ENCODE data around the gene FLYWCH1. TPM values are rescaled to one million over a fixed set of nuclear protein-coding genes. Genes with fewer than 3 reads are reported as not detected.

Gene FLYWCH1
- total RNA-seq, 1 experiment from 2014 or later, result 12.5 TPM

DNA sequence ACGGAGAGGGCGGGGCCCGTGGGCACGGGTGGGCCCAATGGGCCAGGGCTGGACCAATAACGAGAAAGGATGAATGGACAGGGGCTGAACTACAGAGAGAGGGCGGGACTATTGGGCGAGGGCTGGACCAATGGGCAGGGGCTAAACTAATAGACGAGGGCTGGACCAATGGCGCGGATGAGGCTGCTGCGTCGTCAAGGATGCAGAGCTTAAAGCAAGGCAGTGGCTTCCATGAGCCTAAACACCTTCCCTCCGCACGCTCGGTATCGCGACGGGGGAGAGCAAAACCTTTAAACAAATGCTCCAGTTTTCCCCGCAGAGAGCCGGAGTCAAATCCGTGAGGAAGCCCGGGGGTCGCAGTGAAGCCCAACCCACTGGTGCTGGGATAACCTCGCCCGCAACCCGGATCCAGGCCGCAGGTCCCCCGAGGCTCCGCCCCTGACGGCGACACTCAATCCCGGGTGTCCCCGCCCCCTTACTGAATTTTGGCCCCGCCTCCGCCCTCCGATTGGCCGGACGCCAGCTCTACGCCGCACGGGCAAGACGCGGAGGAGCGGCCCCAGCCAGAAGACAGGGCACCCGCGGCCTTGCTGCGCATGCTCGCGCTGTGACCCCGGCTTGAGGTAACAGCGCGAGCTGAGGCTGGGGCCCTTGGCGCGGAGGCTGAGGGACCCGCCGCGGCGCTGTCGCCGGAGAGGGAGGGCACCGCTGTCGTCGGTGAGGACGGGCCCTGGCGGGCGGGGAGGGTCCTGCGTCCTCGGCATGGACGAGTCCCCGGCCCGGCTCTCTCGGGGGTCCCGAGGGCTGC, 28.9 kb upstream of the FLYWCH1 start, which contains the start of gene FLYWCH2:
Gene FLYWCH2, plus strand, starts transcription at position 566 of the 808 bp plus-strand sequence. CDS start 13,235 bp downstream, outside the sequence.
- Histone ChIP-seq H4K8ac (replicated peaks; ENCODE audit: insufficient read length, low read depth, low read length) (no peak within 1 kb of the TSS), H2BK12ac (ENCODE audit: insufficient read length, low read depth, low read length) (no peak within 1 kb of the TSS), H3K27ac (ENCODE audit: insufficient read length, low read depth, low read length) (no peak within 1 kb of the TSS), H3K4me2 (ENCODE audit: insufficient read depth, insufficient read length, low read length) (peak within 1 kb of the TSS; percentile 59), H2BK15ac (ENCODE audit: low read depth, low read length) (no peak within 1 kb of the TSS), H3K56ac (ENCODE audit: insufficient read length, low read depth, low read length) (no peak within 1 kb of the TSS), H3K9me3 (ENCODE audit: control insufficient read depth, low read depth, low read length) (no peaks in the 10 kb centered on the region), H3T11ph (ENCODE audit: low read length) (no peak within 1 kb of the TSS), H2AFZ (ENCODE audit: low read length) (peak within 1 kb of the TSS; percentile 33), H4K91ac (ENCODE audit: insufficient read length, low read depth, low read length) (no peak within 1 kb of the TSS), H3K9ac (ENCODE audit: extremely low read depth, insufficient read length, low read length) (peak within 1 kb of the TSS; percentile 28), H3K27me3 (ENCODE audit: insufficient read depth, low read length) (no peaks in the 10 kb centered on the region), H4K5ac (ENCODE audit: insufficient read length, low read depth, low read length) (no peak within 1 kb of the TSS), H3K4ac (ENCODE audit: low read depth, low read length) (no peak within 1 kb of the TSS), H3K23me2 (ENCODE audit: insufficient read length, low read depth, low read length, poor library complexity, severe bottlenecking) (peaks cover 6% of the 10 kb centered on the region), H2BK120ac (ENCODE audit: low read depth, low read length, poor library complexity, severe bottlenecking) (no peak within 1 kb of the TSS), H2AK5ac (ENCODE audit: insufficient read length, low read length) (no peak within 1 kb of the TSS), H3K79me1 (ENCODE audit: insufficient read depth, low read depth, low read length, poor library complexity, severe bottlenecking) (no peaks in the 10 kb centered on the region), H3K18ac (ENCODE audit: insufficient read length, low read depth, low read length) (peak within 1 kb of the TSS; percentile 80), H3K14ac (ENCODE audit: insufficient read depth, low read length) (no peak within 1 kb of the TSS), H2BK5ac (ENCODE audit: insufficient read length, low read length) (no peak within 1 kb of the TSS), H3K4me1 (ENCODE audit: insufficient read depth, low read length) (no peaks in the 10 kb centered on the region), H4K20me1 (ENCODE audit: control insufficient read depth, insufficient read depth, insufficient read length) (no peaks in the 10 kb centered on the region), H3K79me2 (ENCODE audit: insufficient read depth, low read length) (no peaks in the 10 kb centered on the region), H2BK20ac (ENCODE audit: low read depth, low read length, poor library complexity, severe bottlenecking) (no peak within 1 kb of the TSS), H3K23ac (ENCODE audit: insufficient read length, low read depth, low read length) (no peak within 1 kb of the TSS)
- H3K4me3 Mint-ChIP-seq, result peak within 1 kb of the TSS; percentile 82 to 90
- H3K27me3 Mint-ChIP-seq (ENCODE audit: low read depth), result peaks cover 24% of the 10 kb centered on the region
- TF ChIP-seq, protein P1, sequence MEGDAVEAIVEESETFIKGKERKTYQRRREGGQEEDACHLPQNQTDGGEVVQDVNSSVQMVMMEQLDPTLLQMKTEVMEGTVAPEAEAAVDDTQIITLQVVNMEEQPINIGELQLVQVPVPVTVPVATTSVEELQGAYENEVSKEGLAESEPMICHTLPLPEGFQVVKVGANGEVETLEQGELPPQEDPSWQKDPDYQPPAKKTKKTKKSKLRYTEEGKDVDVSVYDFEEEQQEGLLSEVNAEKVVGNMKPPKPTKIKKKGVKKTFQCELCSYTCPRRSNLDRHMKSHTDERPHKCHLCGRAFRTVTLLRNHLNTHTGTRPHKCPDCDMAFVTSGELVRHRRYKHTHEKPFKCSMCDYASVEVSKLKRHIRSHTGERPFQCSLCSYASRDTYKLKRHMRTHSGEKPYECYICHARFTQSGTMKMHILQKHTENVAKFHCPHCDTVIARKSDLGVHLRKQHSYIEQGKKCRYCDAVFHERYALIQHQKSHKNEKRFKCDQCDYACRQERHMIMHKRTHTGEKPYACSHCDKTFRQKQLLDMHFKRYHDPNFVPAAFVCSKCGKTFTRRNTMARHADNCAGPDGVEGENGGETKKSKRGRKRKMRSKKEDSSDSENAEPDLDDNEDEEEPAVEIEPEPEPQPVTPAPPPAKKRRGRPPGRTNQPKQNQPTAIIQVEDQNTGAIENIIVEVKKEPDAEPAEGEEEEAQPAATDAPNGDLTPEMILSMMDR (conservative IDR thresholded peaks at IDR 0.05), result no peak
- H3K27ac Mint-ChIP-seq, result peak within 1 kb of the TSS; percentile 70 to 96 (median 96)
- peaks cover 5 to 6% of the 10 kb centered on the region in 2 experiments for H3K4me1 Mint-ChIP-seq
- no CpG with 5 or more reads among the region's 73 CpGs for WGBS (ENCODE audit: extremely low coverage, insufficient read length, low lambda C conversion rate)
- peak; percentile 99 for DNase-seq
- peaks cover 0 to 7% of the 10 kb centered on the region in 2 experiments; a peak in 3 of 5 replicates for H3K9me3 Mint-ChIP-seq
- H3K36me3 Mint-ChIP-seq (ENCODE audit: insufficient read depth in 1 of 3, low read depth in 3 of 3), result peaks cover 0 to 2% (median 0%) of the 10 kb centered on the region in 3 experiments; a peak in 1 of 7 replicates

All from H9 (cell line).